CD14-positive monocyte (primary cell): ENCODE measurements around the gene RHNO1. TPM values are rescaled to one million over a fixed set of nuclear protein-coding genes. Genes with fewer than 3 reads are reported as not detected.

Experiments used
- DNase-seq, 3 donors: peaks; one replicate each; pipeline ENCODE4 v3.0.0-alpha.2; 2011 to 2022
- H2AFZ ChIP-seq: 2 replicates; pipeline ENCODE4 v1.6.0; 2012; ENCODE audit warnings: mild to moderate bottlenecking, low read depth, low read length, inconsistent platforms; ENCODE audit not compliant: insufficient read depth, poor library complexity, severe bottlenecking
- H3K27ac ChIP-seq, 2 donors: 1 replicate in 1 of 2; 2 replicates in 1 of 2; pipeline ENCODE4 v1.5.1; 2012 to 2013; ENCODE audit warnings: low read length in 2 of 2, control low read depth in 1 of 2, inconsistent platforms in 1 of 2, low read depth in 1 of 2, mild to moderate bottlenecking in 1 of 2
- H3K27me3 ChIP-seq, 2 donors: one replicate each; pipeline versions ENCODE4 v1.6.0 to v1.6.1; 2011 to 2013; ENCODE audit warnings: low read length in 2 of 2; ENCODE audit not compliant: control insufficient read depth in 2 of 2, insufficient read depth in 2 of 2
- H3K36me3 ChIP-seq, 2 donors: replicated peaks in 1 of 2; 1 replicate in 1 of 2; 2 replicates in 1 of 2; pipeline versions ENCODE4 v1.5.1 to v1.6.1; 2012 to 2013; ENCODE audit warnings: low read length in 2 of 2, control low read depth in 1 of 2, inconsistent platforms in 1 of 2, mild to moderate bottlenecking in 1 of 2; ENCODE audit not compliant: insufficient read depth in 2 of 2, control insufficient read depth in 1 of 2
- H3K4me1 ChIP-seq, 2 donors: 1 replicate in 1 of 2; 2 replicates in 1 of 2; pipeline versions ENCODE4 v1.5.1 to v1.6.1; 2012 to 2013; ENCODE audit warnings: low read length in 2 of 2, control low read depth in 1 of 2, inconsistent platforms in 1 of 2, mild to moderate bottlenecking in 1 of 2, moderate library complexity in 1 of 2; ENCODE audit not compliant: insufficient read depth in 2 of 2, control insufficient read depth in 1 of 2
- H3K4me2 ChIP-seq: replicated peaks from 2 replicates; pipeline ENCODE3; 2012; ENCODE audit warnings: low read length, moderate library complexity, mild to moderate bottlenecking; ENCODE audit not compliant: poor library complexity, severe bottlenecking; ENCODE audit errors: extremely low read depth
- H3K4me3 ChIP-seq, 3 experiments: fragments of 200-600 bp in 1 of 3; sonication (generic) in 1 of 3; replicated peaks in 1 of 3; 1 replicate in 2 of 3; 2 replicates in 1 of 3; pipeline ENCODE4 v1.5.1; 2011 to 2013; ENCODE audit warnings: low read length in 3 of 3, mild to moderate bottlenecking in 3 of 3, control low read depth in 2 of 3, low read depth in 2 of 3, inconsistent platforms in 1 of 3, moderate library complexity in 1 of 3
- H3K79me2 ChIP-seq: 2 replicates; pipeline ENCODE4 v1.6.0; 2012; ENCODE audit warnings: mild to moderate bottlenecking, control low read depth, inconsistent platforms, low read length, moderate library complexity; ENCODE audit not compliant: insufficient read depth
- H3K9ac ChIP-seq: 2 replicates; pipeline ENCODE4 v1.6.0; 2017; ENCODE audit warnings: low read length, mild to moderate bottlenecking; ENCODE audit not compliant: insufficient read depth, poor library complexity, severe bottlenecking
- H3K9me3 ChIP-seq, 2 donors: replicated peaks in 1 of 2; 1 replicate in 1 of 2; 2 replicates in 1 of 2; pipeline versions ENCODE4 v1.5.1 to v1.6.1; 2012 to 2013; ENCODE audit warnings: low read length in 2 of 2, control low read depth in 1 of 2; ENCODE audit not compliant: control insufficient read depth in 1 of 2, insufficient read depth in 1 of 2
- H4K20me1 ChIP-seq: 2 replicates; pipeline ENCODE4 v1.6.0; 2012; ENCODE audit warnings: mild to moderate bottlenecking, low read length, control low read depth, moderate library complexity; ENCODE audit not compliant: insufficient read depth
- H3K27ac Mint-ChIP-seq, 7 donors: one replicate each; pipeline ENCODE4 v1.8.0; 2020; ENCODE audit warnings: mild to moderate bottlenecking in 7 of 7, mixed read lengths in 7 of 7, moderate library complexity in 6 of 7, inconsistent platforms in 2 of 7
- H3K27me3 Mint-ChIP-seq, 3 donors: one replicate each; pipeline ENCODE4 v1.8.0; 2021 to 2022; ENCODE audit warnings: low read depth in 3 of 3, mild to moderate bottlenecking in 3 of 3, mixed read lengths in 3 of 3, moderate library complexity in 3 of 3, inconsistent platforms in 1 of 3
- H3K36me3 Mint-ChIP-seq, 2 donors: one replicate each; pipeline ENCODE4 v1.8.0; 2020; ENCODE audit warnings: mixed read lengths in 2 of 2, inconsistent platforms in 1 of 2, mild to moderate bottlenecking in 1 of 2
- H3K4me1 Mint-ChIP-seq: one replicate; pipeline ENCODE4 v1.8.0; 2020; ENCODE audit warnings: mild to moderate bottlenecking, mixed read lengths
- H3K4me3 Mint-ChIP-seq, 2 donors: one replicate each; pipeline ENCODE4 v1.8.0; 2020; ENCODE audit warnings: mild to moderate bottlenecking in 2 of 2, mixed read lengths in 2 of 2, moderate library complexity in 1 of 2
- H3K9me3 Mint-ChIP-seq, 7 donors: one replicate each; pipeline ENCODE4 v1.8.0; 2020 to 2022; ENCODE audit warnings: mixed read lengths in 7 of 7, mild to moderate bottlenecking in 6 of 7, moderate library complexity in 6 of 7, inconsistent platforms in 2 of 7
- CTCF ChIP-seq: fragments of 200-600 bp; IDR thresholded peaks from one replicate; pipeline ENCODE4 v1.8.0; 2022; ENCODE audit warnings: antibody characterized with exemption, mild to moderate bottlenecking
- WGBS: methylation state at CpG from one replicate; pipeline ENCODE4 v1.1.5; 2013; ENCODE audit warnings: missing lambda C conversion rate; ENCODE audit not compliant: insufficient coverage; 5-methylcytosine and 5-hydroxymethylcytosine counted together
- intact Hi-C, 2 donors: fragments of 100-400 bp; cut with micrococcal nuclease; formaldehyde crosslinking; loops; one replicate each; pipeline versions ENCODE4 v1.15.0 to v1.15.1; 2023
- polyA plus RNA-seq, 3 donors: library from polyadenylated mRNA; depleted of rRNA in 1 of 3; unstranded in 2 of 3; stranded (reverse) in 1 of 3; fragments of 300-500 nt in 2 of 3; fragments of >200 nt in 1 of 3; fragmentation: Illumina TruSeq in 2 of 3; gene quantifications; 1 replicate in 2 of 3; 2 replicates in 1 of 3; pipeline ENCODE4 v1.2.3, GENCODE V29; 2012 to 2021

Gene RHNO1
- polyA plus RNA-seq, 3 donors, result 10.2 to 24.7 (median 19.8) TPM

- Histone ChIP-seq H3K36me3 (peaks cover 6 to 50% of the 10 kb centered on the region in 2 donors), H3K27me3 (peaks cover 0 to 4% of the 10 kb centered on the region in 2 donors), H3K9me3 (no peaks in the 10 kb centered on the region), H3K79me2 (no peaks in the 10 kb centered on the region), H2AFZ (no peak overlapping the region), H3K27ac (no peak overlapping the region), H3K4me1 (no peaks in the 10 kb centered on the region), H4K20me1 (no peaks in the 10 kb centered on the region), H3K9ac (no peak overlapping the region), H3K4me3 (no peak overlapping the region), H3K4me2 (no peak overlapping the region)
- TF ChIP-seq CTCF, result no peak
- H3K36me3 Mint-ChIP-seq, result peaks cover 35 to 45% of the 10 kb centered on the region in 2 donors
- H3K27ac Mint-ChIP-seq, result peak overlapping the region in 1 of 7 donors; percentile 5
- H3K4me3 Mint-ChIP-seq, result no peak overlapping the region
- no peak for DNase-seq
- intact Hi-C loops, result no loop called here
- H3K4me1 Mint-ChIP-seq, result peaks cover 11% of the 10 kb centered on the region
- peaks cover 0 to 1% (median 0%) of the 10 kb centered on the region in 7 donors for H3K9me3 Mint-ChIP-seq
- WGBS, result 98% methylated on average over 5 of the region's 9 CpGs
- peaks cover 1 to 9% (median 4%) of the 10 kb centered on the region in 3 donors for H3K27me3 Mint-ChIP-seq
These were observed 43.2 kb upstream of the RHNO1 start for GRCh38 chr12:2833810-2834209.

- intact Hi-C loops, result no loop called here
- Histone ChIP-seq H3K79me2 (no peaks in the 10 kb centered on the region), H3K9ac (no peak within 1 kb of the TSS), H3K27ac (no peak within 1 kb of the TSS), H3K27me3 (peaks cover 0 to 4% of the 10 kb centered on the region in 2 donors), H3K4me1 (no peaks in the 10 kb centered on the region), H3K4me3 (no peak within 1 kb of the TSS), H4K20me1 (no peaks in the 10 kb centered on the region), H3K4me2 (no peak within 1 kb of the TSS), H3K9me3 (no peaks in the 10 kb centered on the region), H3K36me3 (peaks cover 2 to 39% of the 10 kb centered on the region in 2 donors), H2AFZ (no peak within 1 kb of the TSS)
- DNase-seq, result no peak
- peaks cover 1 to 9% (median 4%) of the 10 kb centered on the region in 3 donors for H3K27me3 Mint-ChIP-seq
- H3K4me1 Mint-ChIP-seq, result peaks cover 17% of the 10 kb centered on the region
- WGBS, result 53% methylated on average over 25 of the region's 32 CpGs
- no peak for TF ChIP-seq CTCF
- peak within 1 kb of the TSS in 1 of 2 donors; percentile 63 for H3K4me3 Mint-ChIP-seq
- H3K9me3 Mint-ChIP-seq, result peaks cover 0 to 2% (median 0%) of the 10 kb centered on the region in 7 donors
- peaks cover 36 to 47% of the 10 kb centered on the region in 2 donors for H3K36me3 Mint-ChIP-seq
- H3K27ac Mint-ChIP-seq, result peak within 1 kb of the TSS in 2 of 7 donors; percentile 5
These were observed 42.2 kb upstream of the RHNO1 start, which contains the start of gene NRIP2 for GRCh38 chr12:2834581-2835491. NRIP2 (minus strand) TSS chr12:2835035; CDS start chr12:2834983, 52 bp downstream.
